ENCODE measurements around the gene MOV10.
"Not testable (repeated sequence)": the region's sequence is repeated elsewhere in the genome, so short reads cannot be mapped to it uniquely, and the experiment has no call there.

The MOV10 gene

DNA sequence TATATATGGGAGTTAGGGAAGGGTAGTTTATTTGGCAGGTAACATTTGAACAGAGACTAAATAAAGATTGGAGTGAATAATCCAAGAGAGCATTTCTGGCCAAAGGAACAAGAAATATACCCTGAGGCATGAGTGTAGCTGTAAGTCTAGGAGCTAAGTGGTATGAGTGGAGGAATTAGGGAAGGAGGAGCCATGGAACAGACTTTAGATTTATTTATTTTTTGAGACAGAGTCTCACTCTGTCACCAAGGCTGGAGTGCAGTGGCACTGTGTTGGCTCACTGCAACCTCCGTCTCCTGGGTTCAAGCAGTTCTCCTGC lies 36.4 kb upstream of the MOV10 start:
- Mint-ChIP-seq H3K4me3 (no peak overlapping the region), H3K9me3 (peaks cover 14% of the 10 kb centered on the region), H3K36me3 (ENCODE audit: low read depth) (peaks cover 37% of the 10 kb centered on the region), H3K27ac (no peak overlapping the region), H3K4me1 (no peaks in the 10 kb centered on the region), H3K27me3 (ENCODE audit: low read depth, poor library complexity) (no peaks in the 10 kb centered on the region)
- DNase-seq = no peak
- TF ChIP-seq, protein P1, sequence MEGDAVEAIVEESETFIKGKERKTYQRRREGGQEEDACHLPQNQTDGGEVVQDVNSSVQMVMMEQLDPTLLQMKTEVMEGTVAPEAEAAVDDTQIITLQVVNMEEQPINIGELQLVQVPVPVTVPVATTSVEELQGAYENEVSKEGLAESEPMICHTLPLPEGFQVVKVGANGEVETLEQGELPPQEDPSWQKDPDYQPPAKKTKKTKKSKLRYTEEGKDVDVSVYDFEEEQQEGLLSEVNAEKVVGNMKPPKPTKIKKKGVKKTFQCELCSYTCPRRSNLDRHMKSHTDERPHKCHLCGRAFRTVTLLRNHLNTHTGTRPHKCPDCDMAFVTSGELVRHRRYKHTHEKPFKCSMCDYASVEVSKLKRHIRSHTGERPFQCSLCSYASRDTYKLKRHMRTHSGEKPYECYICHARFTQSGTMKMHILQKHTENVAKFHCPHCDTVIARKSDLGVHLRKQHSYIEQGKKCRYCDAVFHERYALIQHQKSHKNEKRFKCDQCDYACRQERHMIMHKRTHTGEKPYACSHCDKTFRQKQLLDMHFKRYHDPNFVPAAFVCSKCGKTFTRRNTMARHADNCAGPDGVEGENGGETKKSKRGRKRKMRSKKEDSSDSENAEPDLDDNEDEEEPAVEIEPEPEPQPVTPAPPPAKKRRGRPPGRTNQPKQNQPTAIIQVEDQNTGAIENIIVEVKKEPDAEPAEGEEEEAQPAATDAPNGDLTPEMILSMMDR (IDR thresholded peaks at IDR 0.05) = no peak

DNA sequence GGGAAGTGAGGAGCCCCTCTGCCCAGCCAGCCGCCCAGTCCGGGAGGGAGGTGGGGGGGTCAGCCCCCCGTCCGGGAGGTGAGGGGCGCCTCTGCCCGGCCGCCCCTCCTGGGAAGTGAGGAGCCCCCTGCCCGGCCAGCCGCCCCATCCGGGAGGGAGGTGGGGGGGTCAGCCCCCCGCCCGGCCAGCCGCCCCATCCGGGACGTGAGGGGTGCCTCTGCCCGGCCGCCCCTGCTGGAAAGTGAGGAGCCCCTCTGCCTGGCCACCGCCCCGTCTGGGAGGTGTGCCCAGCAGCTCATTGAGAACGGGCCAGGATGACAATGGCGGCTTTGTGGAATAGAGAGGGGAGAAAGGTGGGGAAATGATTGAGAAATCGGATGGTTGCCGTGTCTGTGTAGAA lies 34.0 kb upstream of the MOV10 start:
- not testable (repeated sequence) for H3K4me1 Mint-ChIP-seq; H3K27me3 Mint-ChIP-seq (ENCODE audit: low read depth, poor library complexity); H3K27ac Mint-ChIP-seq; DNase-seq; H3K4me3 Mint-ChIP-seq
- H3K36me3 Mint-ChIP-seq (ENCODE audit: low read depth) = peaks cover 37% of the 10 kb centered on the region
- peaks cover 14% of the 10 kb centered on the region for H3K9me3 Mint-ChIP-seq

DNA sequence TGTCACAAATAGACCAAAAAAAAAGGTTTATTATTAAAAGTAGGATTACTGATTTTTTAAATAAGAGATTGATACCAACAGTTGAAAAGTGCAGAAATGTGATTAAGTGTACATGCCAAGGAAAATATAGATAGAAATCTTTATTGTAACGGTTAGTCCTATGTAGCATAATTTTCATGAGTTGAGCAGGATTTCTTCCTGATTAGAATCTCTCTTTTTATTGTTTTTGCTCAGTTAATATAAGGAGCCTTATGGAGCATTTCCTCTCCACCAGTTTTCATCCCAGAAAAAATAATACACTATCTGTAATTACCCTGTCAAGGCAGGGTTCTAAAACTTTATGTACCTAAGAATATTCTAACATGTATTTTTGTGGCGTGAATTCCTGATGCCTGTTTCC lies 31.4 kb upstream of the MOV10 start:
- Mint-ChIP-seq H3K27ac (no peak overlapping the region), H3K27me3 (ENCODE audit: low read depth, poor library complexity) (no peaks in the 10 kb centered on the region), H3K9me3 (peaks cover 10% of the 10 kb centered on the region), H3K36me3 (ENCODE audit: low read depth) (peaks cover 58% of the 10 kb centered on the region), H3K4me1 (no peaks in the 10 kb centered on the region), H3K4me3 (no peak overlapping the region)
- no peak for DNase-seq
- TF ChIP-seq, protein P1 (IDR thresholded peaks at IDR 0.05) = no peak

DNA sequence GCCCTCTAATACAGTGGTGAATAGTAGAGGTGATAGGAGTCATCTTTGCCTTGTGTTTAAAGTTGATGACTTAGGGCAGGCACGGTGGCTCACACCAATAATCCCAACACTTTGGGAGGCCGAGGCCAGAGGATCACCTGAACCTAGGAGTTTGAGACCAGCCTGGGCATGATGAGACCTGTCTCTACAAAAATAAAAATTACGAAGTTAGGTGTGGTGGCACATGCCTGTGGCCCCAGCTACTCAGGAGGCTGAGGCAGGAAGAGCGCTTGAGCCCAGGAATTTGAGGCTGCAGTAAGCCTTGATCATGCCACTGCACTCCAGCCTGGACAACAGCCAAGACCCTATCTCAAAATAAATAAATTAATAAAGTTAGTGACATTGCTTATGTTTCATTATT lies 28.2 kb upstream of the MOV10 start:
- Mint-ChIP-seq H3K4me1 (no peaks in the 10 kb centered on the region), H3K27ac (no peak overlapping the region), H3K9me3 (peaks cover 4% of the 10 kb centered on the region), H3K4me3 (no peak overlapping the region), H3K36me3 (ENCODE audit: low read depth) (peaks cover 79% of the 10 kb centered on the region), H3K27me3 (ENCODE audit: low read depth, poor library complexity) (no peaks in the 10 kb centered on the region)
- TF ChIP-seq, protein P1 (IDR thresholded peaks at IDR 0.05) = no peak
- no peak for DNase-seq

DNA sequence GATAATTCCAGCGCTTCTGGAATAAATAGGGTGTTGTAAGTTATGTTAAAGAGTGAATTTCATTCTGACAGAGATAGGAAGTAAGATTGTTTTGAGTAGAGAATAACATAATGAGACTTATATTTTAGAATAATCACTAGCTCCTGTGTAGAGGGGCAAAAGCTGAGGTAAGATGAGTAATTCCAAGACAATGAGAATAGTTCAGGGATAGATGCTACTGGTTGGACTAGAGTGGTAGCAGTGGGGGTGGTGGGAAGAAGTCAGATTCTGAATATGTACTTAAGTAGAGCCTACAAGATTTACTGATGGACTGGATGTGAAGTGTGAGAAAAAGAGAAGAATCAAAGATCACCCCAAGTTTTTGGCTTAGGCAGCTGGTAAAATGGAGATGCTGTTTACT lies 23.3 kb upstream of the MOV10 start:
- H3K4me3 Mint-ChIP-seq = no peak overlapping the region
- H3K36me3 Mint-ChIP-seq (ENCODE audit: low read depth) = peaks cover 78% of the 10 kb centered on the region
- H3K9me3 Mint-ChIP-seq = no peaks in the 10 kb centered on the region
- H3K4me1 Mint-ChIP-seq = no peaks in the 10 kb centered on the region
- no peak overlapping the region for H3K27ac Mint-ChIP-seq
- TF ChIP-seq, protein P1 (IDR thresholded peaks at IDR 0.05) = no peak
- peaks cover 4% of the 10 kb centered on the region for H3K27me3 Mint-ChIP-seq (ENCODE audit: low read depth, poor library complexity)
- DNase-seq = no peak

DNA sequence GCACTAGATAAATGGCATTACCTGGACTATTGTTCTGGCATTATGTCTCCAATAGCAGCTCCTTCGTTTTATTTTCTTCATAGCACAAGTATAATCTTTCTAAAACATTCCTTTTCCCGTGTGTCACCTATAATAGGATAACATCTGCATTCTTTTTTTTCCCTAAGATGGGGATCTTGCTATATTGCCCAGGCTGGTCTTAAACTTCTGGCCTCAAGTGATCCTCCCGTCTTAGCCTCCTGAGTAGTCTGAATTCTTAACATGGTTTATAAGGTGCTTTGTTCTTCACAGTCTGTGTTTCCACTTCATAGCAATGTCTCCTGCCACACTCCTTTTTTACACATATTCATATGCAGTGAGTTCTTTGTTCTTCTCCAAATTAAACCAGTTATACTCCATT lies 8.6 kb upstream of the MOV10 start:
- H3K27me3 Mint-ChIP-seq (ENCODE audit: low read depth, poor library complexity) = no peaks in the 10 kb centered on the region
- no peak overlapping the region for H3K27ac Mint-ChIP-seq
- no peaks in the 10 kb centered on the region for H3K9me3 Mint-ChIP-seq
- H3K36me3 Mint-ChIP-seq (ENCODE audit: low read depth) = peaks cover 84% of the 10 kb centered on the region
- TF ChIP-seq, protein P1 (IDR thresholded peaks at IDR 0.05) = no peak
- H3K4me3 Mint-ChIP-seq = no peak overlapping the region
- H3K4me1 Mint-ChIP-seq = no peaks in the 10 kb centered on the region
- DNase-seq = no peak

DNA sequence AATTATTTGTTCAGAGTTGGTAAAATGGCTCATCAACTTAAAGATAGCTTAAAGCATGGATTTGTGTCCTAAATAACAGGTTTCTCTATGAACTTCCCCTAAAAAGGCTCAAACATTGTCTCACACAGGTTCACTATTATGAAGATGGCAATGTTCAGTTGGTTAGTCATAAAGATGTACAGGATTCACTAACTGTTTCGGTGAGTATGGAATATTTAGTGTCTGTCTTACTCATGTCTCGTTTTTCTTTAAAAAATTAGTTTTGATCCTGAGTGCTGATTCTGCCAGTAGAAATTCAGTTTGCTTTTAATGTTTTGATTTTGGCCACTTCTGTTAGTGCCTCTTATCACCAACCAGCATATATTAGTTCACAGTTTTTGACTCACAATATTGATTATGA lies 7.5 kb upstream of the MOV10 start:
- H3K27ac Mint-ChIP-seq = no peak overlapping the region

More for the DNA sequence above, 7.5 kb upstream of the MOV10 start:
- no peaks in the 10 kb centered on the region for H3K9me3 Mint-ChIP-seq
- TF ChIP-seq, protein P1 (IDR thresholded peaks at IDR 0.05) = no peak
- H3K4me3 Mint-ChIP-seq = no peak overlapping the region
- no peak for DNase-seq
- H3K27me3 Mint-ChIP-seq (ENCODE audit: low read depth, poor library complexity) = no peaks in the 10 kb centered on the region
- H3K36me3 Mint-ChIP-seq (ENCODE audit: low read depth) = peaks cover 82% of the 10 kb centered on the region
- H3K4me1 Mint-ChIP-seq = no peaks in the 10 kb centered on the region

All from nephron progenitor cell (in vitro differentiated cells).